Inflammatory macrophage treated with lipopolysaccharide for 4 hours (primary cell): ENCODE results near the gene CALN1.

ENCODE experiments used
- DNase-seq: peaks from one replicate; pipeline ENCODE4 v3.0.0-alpha.2; 2020

CALN1 gene

DNA sequence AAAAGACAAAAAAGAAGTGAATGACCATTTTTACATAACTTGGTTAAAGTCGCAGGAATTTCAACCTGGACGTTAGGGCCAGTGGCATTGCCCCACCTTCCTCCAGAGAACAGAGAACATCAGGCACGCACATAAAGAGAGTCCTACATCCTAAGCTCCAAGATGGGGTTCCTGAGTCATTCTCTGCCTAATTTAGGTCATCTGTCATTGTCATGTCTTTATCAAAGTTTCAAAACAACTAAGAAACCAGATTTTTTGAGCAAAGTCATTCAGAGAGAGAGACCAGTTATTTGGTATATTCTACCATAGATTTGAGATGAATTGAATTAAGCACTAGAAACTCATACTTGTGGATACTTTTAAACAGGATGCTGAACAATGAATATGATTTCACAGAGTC, 241.7 kb downstream of the CALN1 start:
- DNase-seq, result no peak

- DNase-seq, result no peak
These were observed 248.9 kb downstream of the CALN1 start for GRCh38 chr7:72163271-72163670.

- no peak for DNase-seq
These were observed 250.6 kb downstream of the CALN1 start for GRCh38 chr7:72161534-72161933.

DNA sequence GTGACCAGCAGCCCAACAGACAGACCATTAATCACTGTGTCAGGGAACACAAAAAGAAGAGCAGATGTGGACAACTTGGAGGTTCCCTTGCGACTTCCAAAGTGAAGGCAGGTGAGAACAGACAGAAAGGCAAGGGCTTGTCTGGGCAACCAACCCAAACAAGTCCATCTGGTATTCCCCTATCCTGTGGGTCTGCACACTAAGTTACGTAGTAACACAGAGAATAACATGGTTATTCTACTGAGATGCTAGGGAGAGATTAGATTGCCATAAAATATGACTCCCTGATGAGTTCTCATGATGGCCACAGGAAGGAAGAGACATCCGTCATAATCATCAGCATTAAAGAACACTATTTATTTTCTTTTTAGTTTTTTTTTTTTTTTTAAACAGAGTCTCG, 252.2 kb downstream of the CALN1 start:
- DNase-seq, result no peak

GRCh38 chr7:72156671-72157070, 255.5 kb downstream of the CALN1 start:
- DNase-seq, result no peak

GRCh38 chr7:72153132-72153512, 259.0 kb downstream of the CALN1 start:
- no peak for DNase-seq

DNA sequence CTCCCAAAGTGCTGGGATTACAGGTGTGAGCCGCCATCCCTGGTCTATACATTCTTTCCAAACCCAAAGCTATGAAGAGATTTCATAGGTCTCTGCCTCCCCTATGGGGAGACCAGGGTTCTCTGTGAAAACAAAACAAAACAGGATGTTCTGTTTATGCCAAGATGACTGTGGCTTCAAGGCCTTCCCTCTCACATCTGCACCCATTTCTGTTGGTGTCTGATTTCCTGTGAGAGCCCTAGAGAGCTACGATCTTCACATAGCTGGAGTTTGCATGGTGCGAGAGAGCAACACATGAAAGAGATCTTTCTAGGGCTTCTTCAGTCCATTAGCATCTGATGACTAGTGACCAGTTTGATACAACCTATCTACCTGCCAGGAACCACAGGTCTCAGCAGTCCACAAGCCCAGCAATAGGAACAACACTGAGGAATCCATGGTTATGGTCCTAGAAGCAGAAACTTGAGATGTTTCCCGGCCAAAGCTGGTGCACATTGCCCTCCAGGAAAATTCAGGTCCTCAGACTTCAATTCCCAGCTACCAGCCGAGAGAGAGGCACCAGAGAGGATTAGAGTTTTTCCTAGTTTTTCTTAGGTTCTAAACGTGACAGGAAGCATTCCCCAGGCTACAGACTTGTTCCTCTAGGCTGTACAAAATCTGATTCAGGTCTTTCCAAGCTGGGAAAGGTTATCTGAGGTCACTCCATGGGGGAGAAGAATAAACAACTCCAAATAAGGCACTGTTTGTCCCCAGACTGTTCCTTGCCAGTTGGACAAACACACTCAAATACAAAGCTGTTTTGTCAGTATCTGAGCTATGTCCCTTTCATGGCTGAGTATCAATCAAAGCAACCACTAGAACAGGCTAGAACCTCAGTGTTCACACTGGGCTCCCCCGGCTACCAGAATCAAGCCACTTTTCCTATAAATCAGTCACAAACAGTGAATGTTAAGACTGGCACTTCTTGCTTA, 259.7 kb downstream of the CALN1 start:
- DNase-seq, result no peak

- no peak for DNase-seq
These were observed 271.6 kb downstream of the CALN1 start for GRCh38 chr7:72140566-72140965.

- DNase-seq, result no peak
These were observed 285.0 kb downstream of the CALN1 start for GRCh38 chr7:72127136-72127535.

- no peak for DNase-seq
These were observed 288.2 kb downstream of the CALN1 start for GRCh38 chr7:72123913-72124312.

- DNase-seq, result no peak
These were observed 293.8 kb downstream of the CALN1 start for GRCh38 chr7:72118366-72118765.

DNA sequence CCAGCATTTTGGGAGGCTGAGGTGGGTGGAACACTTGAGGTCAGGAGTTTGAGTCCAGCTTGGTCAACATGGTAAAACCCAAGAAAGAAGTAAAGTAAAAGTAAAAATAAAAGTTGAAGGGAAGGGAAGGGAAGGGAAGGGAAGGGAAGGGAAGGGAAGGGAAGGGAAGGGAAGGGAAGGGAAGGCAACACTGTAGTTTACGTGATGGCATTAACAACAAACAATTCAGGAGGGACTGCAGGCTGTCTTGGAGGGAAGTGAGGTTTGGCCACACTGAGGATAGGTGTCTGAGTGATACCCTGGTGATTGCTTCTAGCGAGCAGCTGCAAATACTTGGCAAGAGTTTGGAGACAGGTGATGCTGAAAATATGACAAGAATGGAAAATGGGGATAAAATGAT, 298.0 kb downstream of the CALN1 start:
- DNase-seq, result no peak

DNA sequence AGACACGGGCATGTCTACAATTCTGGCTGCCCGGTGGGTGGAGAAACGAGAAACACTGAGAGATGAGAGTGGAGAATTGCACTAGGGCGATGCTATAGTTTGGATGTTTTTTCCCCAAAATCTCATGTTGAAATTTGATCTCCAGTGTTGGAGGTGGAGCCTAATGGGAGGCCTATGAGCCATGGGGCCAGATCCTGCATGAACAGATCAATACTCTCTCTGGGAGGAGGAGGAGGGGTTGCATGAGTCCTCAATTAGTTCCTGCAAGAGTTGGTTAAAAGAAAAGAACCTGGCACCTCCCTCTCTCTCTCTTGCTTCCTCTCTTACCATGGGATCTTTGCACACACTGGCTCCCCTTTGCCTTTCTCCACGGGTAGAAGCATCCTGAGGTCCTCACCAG, 299.1 kb downstream of the CALN1 start:
- DNase-seq, result no peak

- DNase-seq, result no peak
These were observed 299.6 kb downstream of the CALN1 start for GRCh38 chr7:72112530-72112929.

- DNase-seq, result no peak
These were observed 301.1 kb downstream of the CALN1 start for GRCh38 chr7:72111086-72111485.

DNA sequence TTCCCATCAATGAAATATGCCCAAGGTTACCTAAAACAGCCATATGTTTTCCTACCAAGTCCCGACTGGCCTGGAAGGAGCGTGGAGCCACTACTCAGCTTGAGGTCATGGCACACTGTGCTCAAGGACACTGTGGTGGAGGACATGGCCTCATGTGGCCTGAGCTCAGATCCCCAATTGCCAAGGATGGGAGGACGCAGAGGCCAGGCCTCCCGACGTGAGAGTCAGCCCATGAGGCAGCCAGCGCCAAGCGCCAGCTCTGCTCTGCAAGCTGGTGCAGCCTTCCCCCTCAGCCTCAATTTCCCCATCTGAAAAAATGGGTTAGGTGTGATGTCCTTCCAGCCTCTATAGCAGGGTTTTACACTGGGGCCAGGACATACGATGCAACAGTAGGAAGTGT, 302.6 kb downstream of the CALN1 start:
- DNase-seq, result no peak

- DNase-seq, result no peak
These were observed 305.7 kb downstream of the CALN1 start for GRCh38 chr7:72106405-72106804.

DNA sequence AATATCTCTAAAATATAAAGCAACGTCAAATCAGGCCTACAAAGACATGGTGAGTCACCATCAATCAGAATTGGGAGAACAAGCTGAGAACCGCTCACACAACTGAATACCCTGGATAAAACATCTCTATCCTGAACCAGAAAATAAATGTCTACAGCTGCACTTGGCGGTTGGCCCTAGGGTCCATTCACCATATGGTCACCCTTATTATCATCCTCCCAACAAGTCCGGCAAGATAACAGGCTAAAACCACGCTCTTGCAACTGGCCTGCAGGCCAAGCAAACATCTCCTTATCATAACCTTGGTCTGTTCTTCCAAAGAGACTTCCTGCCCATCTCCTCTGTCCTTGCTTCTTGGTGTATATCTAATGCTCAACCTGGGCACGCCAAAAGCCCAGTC, 310.7 kb downstream of the CALN1 start:
- DNase-seq, result no peak

DNA sequence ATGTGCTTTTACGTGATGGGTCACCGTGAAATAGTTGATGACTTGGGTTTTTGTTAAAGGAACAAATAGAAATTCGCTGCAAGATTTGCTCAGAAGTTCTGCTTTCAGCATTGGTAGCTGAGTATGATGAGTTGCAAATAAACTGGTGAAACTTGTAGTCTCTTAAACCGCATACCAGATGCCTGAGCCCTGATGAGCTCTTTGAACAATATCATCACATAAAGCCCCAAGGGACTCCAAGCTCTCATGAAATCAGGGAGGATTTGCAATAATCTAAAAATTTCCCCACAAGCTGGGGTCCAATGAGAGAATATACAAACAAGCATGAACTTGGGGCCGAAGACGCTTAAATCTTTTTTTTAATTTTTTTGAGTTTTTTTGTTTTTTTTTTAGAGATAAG, 312.4 kb downstream of the CALN1 start:
- DNase-seq, result no peak

- DNase-seq, result no peak
These were observed 313.1 kb downstream of the CALN1 start for GRCh38 chr7:72098807-72099580.

DNA sequence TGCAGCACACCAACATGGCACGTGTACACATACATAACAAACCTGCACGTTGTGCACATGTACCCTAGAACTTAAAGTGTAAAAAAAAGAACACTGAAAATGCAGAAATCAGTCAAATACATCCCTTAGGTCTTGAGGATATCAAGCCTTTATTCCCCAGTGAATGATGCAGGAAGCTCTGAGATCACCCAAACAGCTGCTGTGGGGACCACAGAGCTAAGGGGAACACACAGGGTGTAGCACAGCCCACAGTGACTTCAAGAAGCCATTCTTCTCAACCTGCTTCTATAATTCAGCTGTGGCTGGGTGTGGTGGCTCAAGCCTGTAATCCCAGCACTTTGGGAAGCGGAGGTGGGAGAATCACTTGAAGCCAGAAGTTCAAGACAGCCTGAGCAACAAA, 314.9 kb downstream of the CALN1 start:
- no peak for DNase-seq

- DNase-seq, result no peak
These were observed 319.4 kb downstream of the CALN1 start for GRCh38 chr7:72092769-72093168.

- no peak for DNase-seq
These were observed 324.2 kb downstream of the CALN1 start for GRCh38 chr7:72087926-72088325.

GRCh38 chr7:72080865-72081510, 331.1 kb downstream of the CALN1 start:
- peak; percentile 93 for DNase-seq
